Parathyroid adenoma (tissue), 2 donors: ENCODE measurements around the gene CHCHD3.

Experiments used
- H2AFZ ChIP-seq: fragments of 300-600 bp; sonication (generic); one replicate; pipeline ENCODE4 v1.7.0; 2017; ENCODE audit warnings: antibody characterized with exemption, mild to moderate bottlenecking
- H3K27ac ChIP-seq: fragments of 300-600 bp; sonication (generic); one replicate; pipeline ENCODE4 v1.7.0; 2017
- H3K27me3 ChIP-seq: fragments of 300-600 bp; sonication (generic); one replicate; pipeline ENCODE4 v1.7.0; 2017; ENCODE audit warnings: low read length; ENCODE audit not compliant: control insufficient read depth, insufficient read depth
- H3K36me3 ChIP-seq: fragments of 300-600 bp; sonication (generic); one replicate; pipeline ENCODE4 v1.7.0; 2017; ENCODE audit warnings: low read length; ENCODE audit not compliant: control insufficient read depth, insufficient read depth
- H3K4me1 ChIP-seq: fragments of 300-600 bp; sonication (generic); one replicate; pipeline ENCODE4 v1.7.0; 2017; ENCODE audit warnings: control low read depth
- H3K4me2 ChIP-seq: fragments of 300-600 bp; sonication (generic); one replicate; pipeline ENCODE4 v1.7.0; 2017; ENCODE audit warnings: low read length
- H3K4me3 ChIP-seq: fragments of 300-600 bp; sonication (generic); one replicate; pipeline ENCODE4 v1.7.0; 2017; ENCODE audit warnings: low read depth, low read length
- H3K79me2 ChIP-seq: fragments of 300-600 bp; sonication (generic); one replicate; pipeline ENCODE4 v1.7.0; 2017; ENCODE audit warnings: control low read depth
- H3K9ac ChIP-seq: fragments of 300-600 bp; sonication (generic); one replicate; pipeline ENCODE4 v1.7.0; 2017; ENCODE audit warnings: mild to moderate bottlenecking
- H3K9me3 ChIP-seq: fragments of 300-600 bp; sonication (generic); one replicate; pipeline ENCODE4 v1.7.0; 2017; ENCODE audit warnings: low read length; ENCODE audit not compliant: control insufficient read depth
- TF ChIP-seq, protein P1 (sequence below): fragments of 300-600 bp; sonication (generic); IDR thresholded peaks from one replicate; pipeline ENCODE4 v1.7.0; 2017; ENCODE audit warnings: antibody characterized with exemption, mild to moderate bottlenecking
- donor health status: primary hyperparathyroidism.

CHCHD3 gene

DNA sequence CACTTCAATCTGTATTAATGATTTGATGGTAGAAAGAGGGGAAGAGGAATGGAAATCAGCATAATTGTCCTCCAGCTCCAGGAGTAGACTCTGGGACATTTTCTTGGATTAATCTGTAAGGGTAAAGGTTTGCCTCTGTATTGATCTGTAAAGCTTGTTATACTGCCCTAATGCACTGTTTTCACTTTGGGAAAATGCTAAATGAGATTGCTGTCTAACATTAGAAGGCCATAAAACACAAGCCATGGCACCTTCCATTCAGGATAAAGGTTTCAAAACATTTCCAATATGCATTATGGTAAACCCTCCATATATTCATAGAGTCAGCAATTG, 282.8 kb downstream of the CHCHD3 start:
- H3K9me3 ChIP-seq, result no peaks in the 10 kb centered on the region
- H3K4me2 ChIP-seq, result no peak overlapping the region
- H3K79me2 ChIP-seq, result no peaks in the 10 kb centered on the region
- no peak overlapping the region for H3K27ac ChIP-seq
- H3K4me1 ChIP-seq, result peaks cover 6% of the 10 kb centered on the region
- H2AFZ ChIP-seq, result no peak overlapping the region
- TF ChIP-seq, protein P1, sequence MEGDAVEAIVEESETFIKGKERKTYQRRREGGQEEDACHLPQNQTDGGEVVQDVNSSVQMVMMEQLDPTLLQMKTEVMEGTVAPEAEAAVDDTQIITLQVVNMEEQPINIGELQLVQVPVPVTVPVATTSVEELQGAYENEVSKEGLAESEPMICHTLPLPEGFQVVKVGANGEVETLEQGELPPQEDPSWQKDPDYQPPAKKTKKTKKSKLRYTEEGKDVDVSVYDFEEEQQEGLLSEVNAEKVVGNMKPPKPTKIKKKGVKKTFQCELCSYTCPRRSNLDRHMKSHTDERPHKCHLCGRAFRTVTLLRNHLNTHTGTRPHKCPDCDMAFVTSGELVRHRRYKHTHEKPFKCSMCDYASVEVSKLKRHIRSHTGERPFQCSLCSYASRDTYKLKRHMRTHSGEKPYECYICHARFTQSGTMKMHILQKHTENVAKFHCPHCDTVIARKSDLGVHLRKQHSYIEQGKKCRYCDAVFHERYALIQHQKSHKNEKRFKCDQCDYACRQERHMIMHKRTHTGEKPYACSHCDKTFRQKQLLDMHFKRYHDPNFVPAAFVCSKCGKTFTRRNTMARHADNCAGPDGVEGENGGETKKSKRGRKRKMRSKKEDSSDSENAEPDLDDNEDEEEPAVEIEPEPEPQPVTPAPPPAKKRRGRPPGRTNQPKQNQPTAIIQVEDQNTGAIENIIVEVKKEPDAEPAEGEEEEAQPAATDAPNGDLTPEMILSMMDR, result no peak
- no peak overlapping the region for H3K9ac ChIP-seq
- H3K27me3 ChIP-seq, result no peaks in the 10 kb centered on the region
- no peak overlapping the region for H3K4me3 ChIP-seq
- no peaks in the 10 kb centered on the region for H3K36me3 ChIP-seq

DNA sequence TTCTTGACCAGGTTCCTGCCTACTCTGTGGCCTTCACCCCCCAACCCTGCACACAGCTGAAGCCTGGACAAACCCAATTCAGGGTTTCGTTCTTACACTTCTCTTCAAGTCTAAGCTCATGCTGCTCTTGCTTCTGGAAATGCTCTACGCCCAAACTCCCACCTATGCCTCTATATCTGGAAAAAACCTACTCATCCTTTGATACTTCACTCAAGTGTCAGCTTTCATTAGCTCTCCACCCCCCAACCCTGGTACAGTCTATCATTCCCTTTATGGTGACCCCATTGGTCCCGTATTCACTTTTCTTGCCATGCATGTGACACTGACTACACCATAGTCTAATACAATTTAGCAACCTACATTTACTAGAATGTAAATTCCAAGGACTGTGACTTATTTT, 284.7 kb downstream of the CHCHD3 start:
- Histone ChIP-seq H3K4me3 (no peak overlapping the region), H3K79me2 (no peaks in the 10 kb centered on the region), H3K27me3 (no peaks in the 10 kb centered on the region), H3K27ac (no peak overlapping the region), H3K36me3 (no peaks in the 10 kb centered on the region), H3K4me1 (peaks cover 6% of the 10 kb centered on the region), H3K4me2 (no peak overlapping the region), H3K9me3 (no peaks in the 10 kb centered on the region), H3K9ac (no peak overlapping the region), H2AFZ (no peak overlapping the region)
- TF ChIP-seq, protein P1, result no peak

DNA sequence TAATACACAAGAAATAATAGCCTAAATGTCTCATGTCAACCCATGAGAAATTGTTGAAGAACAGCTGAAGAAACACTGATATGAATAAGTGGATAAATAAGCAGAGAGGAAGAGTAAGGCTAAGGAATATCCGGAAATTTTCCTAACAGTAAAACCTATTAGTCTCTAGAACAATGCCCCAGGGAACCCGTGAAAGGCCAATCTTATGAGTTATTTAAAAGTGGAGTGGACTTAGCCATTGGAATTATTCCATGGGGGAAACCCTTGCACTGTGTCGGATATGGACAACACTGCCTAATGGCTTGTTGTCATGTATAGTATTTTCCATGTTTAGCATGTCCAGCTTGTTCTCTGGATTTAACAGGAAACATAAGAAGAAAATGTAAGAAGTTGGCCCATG, 288.4 kb downstream of the CHCHD3 start:
- H2AFZ ChIP-seq, result no peak overlapping the region
- no peak overlapping the region for H3K9ac ChIP-seq
- H3K36me3 ChIP-seq, result no peaks in the 10 kb centered on the region
- peaks cover 4% of the 10 kb centered on the region for H3K4me1 ChIP-seq
- H3K79me2 ChIP-seq, result no peaks in the 10 kb centered on the region
- TF ChIP-seq, protein P1, result no peak
- no peak overlapping the region for H3K27ac ChIP-seq
- H3K27me3 ChIP-seq, result no peaks in the 10 kb centered on the region
- H3K9me3 ChIP-seq, result no peaks in the 10 kb centered on the region
- no peak overlapping the region for H3K4me2 ChIP-seq
- no peak overlapping the region for H3K4me3 ChIP-seq

DNA sequence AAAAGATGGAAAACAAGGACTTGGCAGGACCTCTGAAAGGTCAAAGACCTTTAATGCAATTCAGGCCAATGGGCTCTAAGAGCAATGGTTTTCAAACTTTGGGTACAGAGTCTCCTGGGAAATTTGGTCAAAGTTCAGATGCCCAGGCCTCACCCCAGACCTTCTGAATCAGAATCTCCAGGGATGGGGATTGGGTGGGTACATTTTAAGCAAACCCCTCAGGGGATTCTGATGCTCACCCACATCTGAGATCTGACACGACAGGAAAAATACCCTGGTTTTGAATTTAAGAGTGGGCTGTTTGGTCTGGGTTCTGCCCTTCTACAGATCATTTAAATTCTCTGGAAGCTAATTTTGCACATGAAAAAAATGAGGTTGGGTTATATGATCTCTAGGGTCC, 290.9 kb downstream of the CHCHD3 start:
- no peak overlapping the region for H3K9ac ChIP-seq
- no peaks in the 10 kb centered on the region for H3K36me3 ChIP-seq
- no peak overlapping the region for H2AFZ ChIP-seq
- no peaks in the 10 kb centered on the region for H3K27me3 ChIP-seq
- no peak overlapping the region for H3K27ac ChIP-seq
- H3K4me3 ChIP-seq, result no peak overlapping the region
- H3K9me3 ChIP-seq, result no peaks in the 10 kb centered on the region
- TF ChIP-seq, protein P1, result no peak
- no peaks in the 10 kb centered on the region for H3K79me2 ChIP-seq
- peaks cover 1% of the 10 kb centered on the region for H3K4me1 ChIP-seq
- H3K4me2 ChIP-seq, result no peak overlapping the region

DNA sequence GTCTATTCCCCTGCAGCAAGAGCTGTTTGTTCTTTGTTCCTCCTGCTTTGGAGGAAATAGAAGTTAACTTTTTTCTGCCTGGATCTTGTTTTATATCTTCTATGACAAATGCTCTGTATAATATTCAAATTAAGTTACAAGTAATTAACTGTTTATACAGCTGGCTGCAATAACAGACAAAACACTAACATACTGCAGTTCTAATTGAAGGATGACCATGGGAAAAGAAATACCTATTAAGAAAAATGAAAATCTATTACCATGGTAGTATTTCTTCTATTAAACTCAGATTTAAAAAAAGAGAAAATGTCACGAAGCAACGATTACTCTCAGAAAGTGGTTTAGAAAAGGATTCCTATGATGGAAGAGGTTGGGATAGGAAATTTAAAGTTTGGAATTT, 291.8 kb downstream of the CHCHD3 start:
- Histone ChIP-seq H3K79me2 (no peaks in the 10 kb centered on the region), H3K4me3 (no peak overlapping the region), H2AFZ (no peak overlapping the region), H3K36me3 (no peaks in the 10 kb centered on the region), H3K27ac (no peak overlapping the region), H3K9me3 (no peaks in the 10 kb centered on the region), H3K4me1 (peaks cover 6% of the 10 kb centered on the region), H3K4me2 (no peak overlapping the region), H3K9ac (no peak overlapping the region), H3K27me3 (no peaks in the 10 kb centered on the region)
- TF ChIP-seq, protein P1, result no peak
